PC-3 (cell line): ENCODE data around the gene FNBP1L. TPM values are rescaled to one million over a fixed set of nuclear protein-coding genes. Genes with fewer than 3 reads are reported as not detected.

Experiments
- ATAC-seq: fragments of 200-7000 bp; cut with Tn5 transposase; 2 replicates; pipeline ENCODE4 v1.9.1; 2020; ENCODE audit warnings: mild to moderate bottlenecking, moderate library complexity
- BruUV-seq: library from RNA; stranded (reverse); fragments of 400-500 nt; replicated peaks from 2 replicates; lab custom pipeline; 2021; lab: Mats Ljungman, UMichigan
- CTCF ChIA-PET: fragments of 300-600 bp; sonication (Branson Sonifier 250); formaldehyde crosslinking; loops from one replicate; lab custom pipeline; 2022; ENCODE audit warnings: antibody characterized with exemption; lab: Charles Lee
- POLR2A ChIA-PET: fragments of 300-600 bp; sonication (Branson Sonifier 250); formaldehyde crosslinking; loops from one replicate; lab custom pipeline; 2022; ENCODE audit warnings: antibody characterized with exemption; ENCODE audit not compliant: unreplicated experiment; lab: Charles Lee
- DNase-seq: peaks from one replicate; pipeline ENCODE4 v3.0.0-alpha.2; 2015
- H2AFZ ChIP-seq: fragments of 300-600 bp; sonication (generic); 2 replicates; pipeline ENCODE4 v1.6.0; 2016; ENCODE audit warnings: antibody characterized with exemption, low read length
- H3F3A ChIP-seq: fragments of 300-600 bp; sonication (generic); one replicate; pipeline ENCODE4 v1.6.0; 2017; ENCODE audit warnings: antibody characterized with exemption, low read length, control low read depth, mild to moderate bottlenecking; ENCODE audit not compliant: unreplicated experiment
- H3K27ac ChIP-seq: fragments of 300-600 bp; sonication (generic); 2 replicates; pipeline ENCODE4 v1.5.1; 2016; ENCODE audit warnings: mild to moderate bottlenecking, low read length
- H3K27me3 ChIP-seq: fragments of 300-600 bp; sonication (generic); 2 replicates; pipeline ENCODE4 v1.6.1; 2016; ENCODE audit warnings: low read length, mixed read lengths
- H3K36me3 ChIP-seq: fragments of 300-600 bp; sonication (generic); 2 replicates; pipeline ENCODE4 v1.6.1; 2016; ENCODE audit warnings: low read depth, mixed run types, low read length, mixed read lengths
- H3K4me1 ChIP-seq: fragments of 300-600 bp; sonication (generic); 2 replicates; pipeline ENCODE4 v1.5.1; 2016; ENCODE audit warnings: low read length; ENCODE audit not compliant: insufficient read depth
- H3K4me2 ChIP-seq: fragments of 300-600 bp; sonication (generic); 2 replicates; pipeline ENCODE4 v1.6.0; 2016; ENCODE audit warnings: low read length
- H3K4me3 ChIP-seq: fragments of 300-600 bp; sonication (generic); 2 replicates; pipeline ENCODE4 v1.5.1; 2016; ENCODE audit warnings: mild to moderate bottlenecking, low read length, mixed read lengths
- H3K79me2 ChIP-seq: fragments of 300-600 bp; sonication (generic); 2 replicates; pipeline ENCODE4 v1.6.1; 2017; ENCODE audit warnings: low read length, mixed read lengths
- H3K9ac ChIP-seq: fragments of 300-600 bp; sonication (generic); 2 replicates; pipeline ENCODE4 v1.6.0; 2016; ENCODE audit warnings: mild to moderate bottlenecking, low read length
- H3K9me2 ChIP-seq: fragments of 300-600 bp; sonication (generic); replicated peaks from 2 replicates; pipeline ENCODE4 v1.6.1; 2016; ENCODE audit warnings: mixed run types, low read length, mixed read lengths
- H3K9me3 ChIP-seq: fragments of 300-600 bp; sonication (generic); 2 replicates; pipeline ENCODE4 v1.6.1; 2016; ENCODE audit warnings: low read length, mixed read lengths
- H4K20me1 ChIP-seq: fragments of 300-600 bp; sonication (generic); 2 replicates; pipeline ENCODE4 v1.6.1; 2016; ENCODE audit warnings: low read length, mixed read lengths
- EZH2 ChIP-seq: fragments of 300-600 bp; sonication (generic); IDR thresholded peaks from one replicate; pipeline ENCODE4 v1.6.1; 2017; ENCODE audit warnings: antibody characterized with exemption, mild to moderate bottlenecking, low read length; ENCODE audit not compliant: unreplicated experiment
- EZH2phosphoT487 ChIP-seq: fragments of 300-600 bp; sonication (generic); IDR thresholded peaks from 2 replicates; pipeline ENCODE4 v1.6.1; 2018; ENCODE audit warnings: mild to moderate bottlenecking, antibody characterized with exemption, low read length, borderline replicate concordance
- intact Hi-C: fragments of 100-400 bp; cut with micrococcal nuclease; formaldehyde crosslinking; loops from 2 replicates; pipeline ENCODE4 v1.9.0; 2023
- total RNA-seq: library from RNA; depleted of rRNA; stranded (reverse); fragments of >200 nt; gene quantifications from 2 replicates; pipeline ENCODE4 v1.2.3, GENCODE V29; 2014
- TF ChIP-seq, protein P1 (sequence below): fragments of 300-600 bp; sonication (generic); conservative IDR thresholded peaks from 2 replicates; pipeline ENCODE4 v1.5.1; 2017; ENCODE audit warnings: antibody characterized with exemption, low read depth, mild to moderate bottlenecking, low read length

The FNBP1L gene
- total RNA-seq, 1 experiment from 2014 or later: 28.3 TPM

DNA sequence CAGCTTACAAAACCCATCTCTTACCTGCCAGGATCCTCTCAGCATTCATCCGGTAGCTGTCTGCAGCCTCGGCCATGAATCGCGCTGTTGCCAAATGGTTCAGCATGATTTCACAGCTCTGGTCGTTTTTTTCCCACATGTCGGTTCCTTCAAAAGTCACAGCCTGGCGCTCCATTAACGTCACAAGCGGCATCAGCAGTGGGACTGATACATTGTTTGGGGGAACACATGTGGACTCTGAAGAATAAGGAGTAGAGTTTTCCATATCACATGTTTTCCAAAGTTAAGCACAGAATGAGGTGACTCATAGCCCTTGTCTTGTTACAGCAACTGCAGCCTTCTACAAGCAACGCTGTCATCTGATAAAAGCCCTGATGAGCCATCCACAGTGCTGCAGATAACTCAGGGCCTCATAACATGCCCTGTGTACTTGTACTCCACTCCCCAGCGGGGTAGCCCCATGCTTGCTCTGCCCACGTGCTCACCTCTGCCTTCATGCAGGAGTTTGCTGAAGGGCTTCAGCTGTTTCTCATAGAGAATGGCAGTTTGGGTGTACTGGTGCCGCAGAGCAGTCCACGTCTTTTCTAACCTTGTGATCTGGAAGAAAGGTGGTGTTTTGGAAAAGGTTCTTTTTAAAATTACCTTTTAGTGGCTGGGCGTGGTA lies 119.5 kb downstream of the FNBP1L start:
- intact Hi-C loops: no loop called here
- no peak overlapping the region for H3K27ac ChIP-seq
- H3K27me3 ChIP-seq: no peaks in the 10 kb centered on the region
- peak; percentile 52 for DNase-seq
- peaks cover 10% of the 10 kb centered on the region for H3F3A ChIP-seq
- no peak overlapping the region for H3K4me3 ChIP-seq
- no peaks in the 10 kb centered on the region for H3K9me3 ChIP-seq
- ChIA-PET POLR2A (no interaction called here), CTCF (no interaction called here)
- no peaks in the 10 kb centered on the region for H3K4me1 ChIP-seq
- peaks cover 8% of the 10 kb centered on the region; the same call in 1 of the 2 replicates for H3K79me2 ChIP-seq
- H2AFZ ChIP-seq: no peak overlapping the region
- ATAC-seq: peak; percentile 67
- no TSS peak for BruUV-seq
- no peak overlapping the region for H3K9ac ChIP-seq
- peaks cover 4% of the 10 kb centered on the region; the same call in 1 of the 2 replicates for H4K20me1 ChIP-seq
- no peak overlapping the region for H3K4me2 ChIP-seq
- H3K9me2 ChIP-seq: no peaks in the 10 kb centered on the region
- peaks cover 86% of the 10 kb centered on the region for H3K36me3 ChIP-seq
- TF ChIP-seq EZH2phosphoT487 (no peak), EZH2 (no peak)
- TF ChIP-seq, protein P1, sequence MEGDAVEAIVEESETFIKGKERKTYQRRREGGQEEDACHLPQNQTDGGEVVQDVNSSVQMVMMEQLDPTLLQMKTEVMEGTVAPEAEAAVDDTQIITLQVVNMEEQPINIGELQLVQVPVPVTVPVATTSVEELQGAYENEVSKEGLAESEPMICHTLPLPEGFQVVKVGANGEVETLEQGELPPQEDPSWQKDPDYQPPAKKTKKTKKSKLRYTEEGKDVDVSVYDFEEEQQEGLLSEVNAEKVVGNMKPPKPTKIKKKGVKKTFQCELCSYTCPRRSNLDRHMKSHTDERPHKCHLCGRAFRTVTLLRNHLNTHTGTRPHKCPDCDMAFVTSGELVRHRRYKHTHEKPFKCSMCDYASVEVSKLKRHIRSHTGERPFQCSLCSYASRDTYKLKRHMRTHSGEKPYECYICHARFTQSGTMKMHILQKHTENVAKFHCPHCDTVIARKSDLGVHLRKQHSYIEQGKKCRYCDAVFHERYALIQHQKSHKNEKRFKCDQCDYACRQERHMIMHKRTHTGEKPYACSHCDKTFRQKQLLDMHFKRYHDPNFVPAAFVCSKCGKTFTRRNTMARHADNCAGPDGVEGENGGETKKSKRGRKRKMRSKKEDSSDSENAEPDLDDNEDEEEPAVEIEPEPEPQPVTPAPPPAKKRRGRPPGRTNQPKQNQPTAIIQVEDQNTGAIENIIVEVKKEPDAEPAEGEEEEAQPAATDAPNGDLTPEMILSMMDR: no peak

DNA sequence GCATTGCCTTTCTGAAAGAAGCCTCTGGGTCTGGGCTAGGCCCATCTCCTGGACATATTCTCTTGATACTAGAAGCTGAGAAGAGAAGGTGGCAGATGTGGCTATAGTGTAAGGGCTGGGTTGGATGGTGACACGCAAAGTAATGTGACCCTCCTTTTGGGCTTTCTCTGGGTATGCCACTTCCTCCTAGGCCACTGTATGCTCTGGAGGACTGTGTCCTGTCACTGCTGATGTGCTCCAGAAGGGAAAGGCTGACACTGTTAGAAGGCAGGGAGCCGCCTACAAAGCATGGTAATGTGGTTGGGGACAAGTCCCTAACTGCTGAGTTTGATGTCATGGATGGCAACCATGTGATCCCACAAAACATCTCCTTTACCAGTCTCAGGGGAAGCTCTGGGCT lies 121.6 kb downstream of the FNBP1L start:
- peaks cover 86% of the 10 kb centered on the region for H3K36me3 ChIP-seq
- POLR2A ChIA-PET: no interaction called here
- H3K4me2 ChIP-seq: no peak overlapping the region
- CTCF ChIA-PET: no interaction called here
- H4K20me1 ChIP-seq: peaks cover 3% of the 10 kb centered on the region; the same call in 1 of the 2 replicates
- intact Hi-C loops: no loop called here
- BruUV-seq: no TSS peak
- H3K9me3 ChIP-seq: no peaks in the 10 kb centered on the region
- TF ChIP-seq, protein P1: no peak
- TF ChIP-seq EZH2 (no peak), EZH2phosphoT487 (no peak)
- H3K9ac ChIP-seq: no peak overlapping the region
- H3K9me2 ChIP-seq: no peaks in the 10 kb centered on the region
- no peaks in the 10 kb centered on the region for H3K4me1 ChIP-seq
- H3K27me3 ChIP-seq: no peaks in the 10 kb centered on the region
- H3F3A ChIP-seq: peaks cover 10% of the 10 kb centered on the region
- H3K4me3 ChIP-seq: no peak overlapping the region
- no peak overlapping the region for H3K27ac ChIP-seq
- H2AFZ ChIP-seq: no peak overlapping the region
- ATAC-seq (no peak), DNase-seq (no peak)
- peaks cover 11% of the 10 kb centered on the region; the same call in 1 of the 2 replicates for H3K79me2 ChIP-seq

DNA sequence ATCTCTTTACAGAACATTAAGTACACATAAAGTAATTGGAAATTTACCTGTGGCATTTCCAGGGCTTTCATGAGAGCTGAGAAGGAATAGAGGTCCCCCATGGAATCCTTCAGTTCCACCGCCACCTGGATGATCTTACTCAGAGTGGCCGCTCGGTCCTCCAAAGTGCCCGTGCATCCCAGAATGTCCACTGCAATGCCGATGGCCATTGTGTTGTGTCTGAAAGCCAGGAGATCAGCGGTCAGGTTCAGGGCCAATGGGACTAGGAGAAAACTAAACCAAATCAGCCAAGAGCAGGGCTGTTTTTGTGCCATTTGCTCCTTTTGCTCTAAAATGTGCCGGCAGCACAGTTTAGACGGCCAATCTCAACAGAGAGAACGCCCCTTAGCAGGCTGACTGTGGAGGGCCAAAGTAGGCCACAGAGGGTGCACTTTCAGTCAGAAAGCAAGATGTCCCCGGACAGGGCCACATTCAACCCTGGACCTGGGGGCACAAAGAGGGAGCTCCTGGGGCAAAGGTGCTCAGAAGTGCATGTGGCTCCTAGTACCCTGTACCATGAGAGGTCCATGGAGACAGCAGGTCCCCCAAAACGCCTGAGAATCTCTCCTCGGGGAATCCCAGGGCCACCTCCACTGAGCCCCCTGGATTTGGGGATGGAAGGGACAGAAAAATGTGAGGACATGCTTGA lies 123.8 kb downstream of the FNBP1L start:
- Histone ChIP-seq H3K9me2 (no peaks in the 10 kb centered on the region), H3K9me3 (no peaks in the 10 kb centered on the region)

More for the DNA sequence above, 123.8 kb downstream of the FNBP1L start:
- ChIA-PET CTCF (no interaction called here), POLR2A (no interaction called here)
- H3K4me2 ChIP-seq: no peak overlapping the region
- H3K36me3 ChIP-seq: peaks cover 86% of the 10 kb centered on the region
- H3K27me3 ChIP-seq: no peaks in the 10 kb centered on the region
- no peak for ATAC-seq
- H3F3A ChIP-seq: peaks cover 3% of the 10 kb centered on the region
- H3K9ac ChIP-seq: no peak overlapping the region
- no peak for TF ChIP-seq EZH2phosphoT487
- TF ChIP-seq EZH2: no peak
- TF ChIP-seq, protein P1: no peak
- H3K4me3 ChIP-seq: no peak overlapping the region
- H3K27ac ChIP-seq: no peak overlapping the region
- H4K20me1 ChIP-seq: peaks cover 5% of the 10 kb centered on the region
- peaks cover 17% of the 10 kb centered on the region; the same call in 1 of the 2 replicates for H3K79me2 ChIP-seq
- no TSS peak for BruUV-seq
- intact Hi-C loops: no loop called here
- no peak overlapping the region for H2AFZ ChIP-seq
- H3K4me1 ChIP-seq: no peaks in the 10 kb centered on the region
- DNase-seq: no peak
